ENCODE results near the gene ACSL6.

ACSL6 gene

GRCh38 chr5:132006331-132007120 is 4.9 kb downstream of the ACSL6 start:
- no peak for TF ChIP-seq CTCF (IDR thresholded peaks at IDR 0.05; ENCODE audit: control insufficient read depth, insufficient read depth, low read depth, low read length, missing control alignments)
- H3K4me3 ChIP-seq (ENCODE audit: control insufficient read depth, low read depth, low read length) = no peak overlapping the region
- DNase-seq (ENCODE audit: low read depth) = no peak

DNA sequence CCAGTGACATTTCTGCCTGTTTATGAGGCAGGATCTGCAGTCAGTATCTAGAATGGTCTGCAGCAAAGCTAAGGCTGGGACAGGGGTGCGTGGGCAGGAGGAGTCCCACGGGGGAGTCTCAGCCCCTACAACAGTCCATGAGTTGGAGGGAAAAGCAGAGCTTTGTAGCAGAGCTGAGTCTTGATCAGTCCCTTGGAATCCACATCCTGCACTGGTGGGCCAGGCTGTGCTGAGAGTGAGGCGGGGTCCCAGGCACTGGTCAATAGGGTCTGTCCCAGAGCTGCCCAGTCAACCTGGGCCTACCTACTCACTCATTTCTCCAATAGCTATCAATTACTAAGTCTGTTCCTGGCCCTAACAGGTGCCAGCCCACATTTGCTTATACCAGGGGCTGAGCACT is 5.9 kb downstream of the ACSL6 start:
- H3K4me3 ChIP-seq (ENCODE audit: control insufficient read depth, low read depth, low read length) = no peak overlapping the region
- no peak for TF ChIP-seq CTCF (IDR thresholded peaks at IDR 0.05; ENCODE audit: control insufficient read depth, insufficient read depth, low read depth, low read length, missing control alignments)
- no peak for DNase-seq (ENCODE audit: low read depth)

DNA sequence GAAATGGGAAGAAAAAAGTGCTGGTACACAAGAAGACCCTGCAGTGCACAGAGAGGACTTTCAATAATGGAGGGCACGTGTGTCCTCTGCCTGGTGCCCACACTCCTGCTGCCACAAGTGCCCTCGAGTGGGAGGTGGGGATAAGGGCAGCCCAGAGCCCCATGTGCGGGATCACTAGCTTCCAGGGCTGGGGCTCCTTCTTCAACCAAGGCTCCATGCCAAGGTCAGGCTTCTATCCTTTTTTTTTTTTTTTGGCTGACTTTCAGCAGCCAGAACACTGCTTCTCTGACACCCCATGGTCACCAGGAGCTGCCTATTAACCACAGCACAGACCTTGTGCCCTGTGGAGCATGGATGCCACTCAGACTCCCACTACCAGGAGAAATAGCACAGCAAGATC is 7.5 kb downstream of the ACSL6 start:
- DNase-seq (ENCODE audit: low read depth) = no peak
- H3K4me3 ChIP-seq (ENCODE audit: control insufficient read depth, low read depth, low read length) = no peak overlapping the region
- no peak for TF ChIP-seq CTCF (IDR thresholded peaks at IDR 0.05; ENCODE audit: control insufficient read depth, insufficient read depth, low read depth, low read length, missing control alignments)

DNA sequence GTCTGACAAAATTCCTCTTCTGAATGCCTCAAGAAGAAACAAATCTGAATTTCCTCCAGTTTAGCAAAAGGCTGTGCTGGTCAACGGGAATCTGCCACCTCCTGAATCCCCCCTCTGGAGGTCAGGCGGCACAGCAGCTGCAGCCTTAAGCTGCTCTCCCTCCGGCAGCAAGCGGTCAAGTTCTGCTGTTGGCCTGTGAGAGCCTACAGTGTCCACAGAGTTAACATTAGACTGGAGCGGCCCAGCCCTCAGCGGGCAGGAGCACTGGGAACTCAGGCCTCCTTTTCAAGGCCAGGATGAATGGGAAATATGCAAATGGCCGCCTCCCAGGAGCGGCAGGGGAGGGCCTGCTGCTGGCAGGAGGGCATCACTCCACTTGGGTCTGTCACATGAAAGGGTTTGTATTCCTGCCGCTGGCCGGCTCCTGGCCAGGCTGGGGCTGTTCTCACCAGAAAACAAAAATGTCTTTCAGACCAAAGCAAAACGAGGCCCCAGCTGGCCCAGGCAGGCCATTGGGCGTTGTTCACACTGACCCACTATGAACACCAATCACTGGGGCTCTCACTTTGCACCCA is 8.2 kb downstream of the ACSL6 start:
- no peak overlapping the region for H3K4me3 ChIP-seq (ENCODE audit: control insufficient read depth, low read depth, low read length)
- no peak for DNase-seq (ENCODE audit: low read depth)
- no peak for TF ChIP-seq CTCF (IDR thresholded peaks at IDR 0.05; ENCODE audit: control insufficient read depth, insufficient read depth, low read depth, low read length, missing control alignments)

DNA sequence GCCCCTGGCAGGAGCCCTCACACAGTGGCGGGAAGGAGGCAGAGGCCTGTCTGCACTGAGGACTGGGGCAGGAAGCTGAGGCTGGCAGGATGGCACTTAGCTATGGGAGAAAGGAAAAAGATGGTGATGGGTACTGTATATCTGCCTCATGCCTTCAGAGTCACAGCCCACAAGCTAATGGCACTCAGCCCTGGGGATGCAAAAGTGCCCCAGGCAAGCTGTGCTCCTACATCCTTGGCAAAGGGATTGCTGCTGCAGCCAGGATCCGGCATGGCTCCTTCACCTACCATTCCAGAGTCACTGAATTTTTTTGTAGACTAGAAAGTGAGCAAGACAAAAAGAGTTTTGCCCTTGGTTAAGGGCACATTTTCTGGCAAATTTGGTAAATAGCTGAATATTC is 8.7 kb downstream of the ACSL6 start:
- no peak for TF ChIP-seq CTCF (IDR thresholded peaks at IDR 0.05; ENCODE audit: control insufficient read depth, insufficient read depth, low read depth, low read length, missing control alignments)
- H3K4me3 ChIP-seq (ENCODE audit: control insufficient read depth, low read depth, low read length) = no peak overlapping the region
- no peak for DNase-seq (ENCODE audit: low read depth)

DNA sequence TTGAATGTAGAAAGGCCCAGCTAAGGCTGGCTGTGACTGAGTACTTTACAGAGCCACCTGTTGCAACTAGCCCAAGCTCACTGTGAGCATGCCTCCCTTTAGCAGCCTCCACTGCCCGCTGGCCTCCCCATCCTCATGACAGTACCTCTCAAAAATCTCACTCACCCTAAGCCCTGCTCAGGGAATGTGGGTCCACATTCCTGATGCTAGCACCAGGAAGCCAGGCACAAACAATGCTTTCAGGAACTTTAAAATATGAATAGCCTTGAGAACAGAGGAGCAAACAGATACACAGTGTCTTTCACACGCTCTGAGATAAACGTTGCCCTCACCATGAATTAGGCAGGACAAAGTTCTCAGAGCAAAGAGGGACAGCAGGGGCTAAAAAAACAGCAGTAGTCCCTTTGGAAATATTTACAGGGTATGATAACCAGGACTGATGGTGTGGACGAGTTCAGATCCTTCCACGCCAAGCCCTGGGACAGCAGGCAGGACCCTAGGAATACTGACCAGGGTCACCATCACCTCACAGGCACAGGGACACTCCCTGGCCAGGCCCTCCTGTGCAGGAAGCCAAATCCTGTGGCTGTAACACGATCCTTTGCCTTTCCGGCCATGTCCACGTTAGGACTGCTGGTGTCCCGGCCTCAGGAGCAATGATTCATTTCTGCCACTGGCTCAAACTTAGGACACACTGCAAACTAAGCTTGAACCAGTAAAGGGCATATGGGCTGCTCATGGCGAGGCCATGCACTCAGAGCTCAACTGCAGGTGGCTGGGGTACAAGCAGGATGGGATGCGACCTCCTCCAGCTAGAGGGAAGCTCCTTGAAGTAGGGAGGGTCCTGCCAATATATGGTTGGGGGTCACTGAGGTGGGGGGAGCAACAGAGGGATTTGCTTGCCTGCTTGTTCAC is 9.6 kb downstream of the ACSL6 start:
- no peak overlapping the region for H3K4me3 ChIP-seq (ENCODE audit: control insufficient read depth, low read depth, low read length)
- no peak for DNase-seq (ENCODE audit: low read depth)
- no peak for TF ChIP-seq CTCF (IDR thresholded peaks at IDR 0.05; ENCODE audit: control insufficient read depth, insufficient read depth, low read depth, low read length, missing control alignments)
